Measurements from ENCODE around the gene NDUFA13. TPM values are rescaled to one million over a fixed set of nuclear protein-coding genes. Genes with fewer than 3 reads are reported as not detected.

NDUFA13 gene
- total RNA-seq, 1 donor from 2014 or later: 342 TPM

- DNase-seq (ENCODE audit: low spot score in 2 of 2, unreplicated experiment in 2 of 2): no peak
- no peaks in the 10 kb centered on the region for H3K4me1 Mint-ChIP-seq
- H3K36me3 Mint-ChIP-seq: peaks cover 22% of the 10 kb centered on the region
- no peak overlapping the region for H3K27ac Mint-ChIP-seq
- no peaks in the 10 kb centered on the region for H3K9me3 Mint-ChIP-seq
- TF ChIP-seq, protein P1, sequence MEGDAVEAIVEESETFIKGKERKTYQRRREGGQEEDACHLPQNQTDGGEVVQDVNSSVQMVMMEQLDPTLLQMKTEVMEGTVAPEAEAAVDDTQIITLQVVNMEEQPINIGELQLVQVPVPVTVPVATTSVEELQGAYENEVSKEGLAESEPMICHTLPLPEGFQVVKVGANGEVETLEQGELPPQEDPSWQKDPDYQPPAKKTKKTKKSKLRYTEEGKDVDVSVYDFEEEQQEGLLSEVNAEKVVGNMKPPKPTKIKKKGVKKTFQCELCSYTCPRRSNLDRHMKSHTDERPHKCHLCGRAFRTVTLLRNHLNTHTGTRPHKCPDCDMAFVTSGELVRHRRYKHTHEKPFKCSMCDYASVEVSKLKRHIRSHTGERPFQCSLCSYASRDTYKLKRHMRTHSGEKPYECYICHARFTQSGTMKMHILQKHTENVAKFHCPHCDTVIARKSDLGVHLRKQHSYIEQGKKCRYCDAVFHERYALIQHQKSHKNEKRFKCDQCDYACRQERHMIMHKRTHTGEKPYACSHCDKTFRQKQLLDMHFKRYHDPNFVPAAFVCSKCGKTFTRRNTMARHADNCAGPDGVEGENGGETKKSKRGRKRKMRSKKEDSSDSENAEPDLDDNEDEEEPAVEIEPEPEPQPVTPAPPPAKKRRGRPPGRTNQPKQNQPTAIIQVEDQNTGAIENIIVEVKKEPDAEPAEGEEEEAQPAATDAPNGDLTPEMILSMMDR (IDR thresholded peaks at IDR 0.05; ENCODE audit: unreplicated experiment): no peak
- H3K4me3 Mint-ChIP-seq: no peak overlapping the region
- no peaks in the 10 kb centered on the region for H3K27me3 Mint-ChIP-seq (ENCODE audit: low read depth)
These were observed 7.2 kb downstream of the NDUFA13 start for GRCh38 chr19:19523177-19523576.

- TF ChIP-seq, protein P1 (IDR thresholded peaks at IDR 0.05; ENCODE audit: unreplicated experiment): no peak
These were observed 8.0 kb downstream of the NDUFA13 start for GRCh38 chr19:19524053-19524452.

DNA sequence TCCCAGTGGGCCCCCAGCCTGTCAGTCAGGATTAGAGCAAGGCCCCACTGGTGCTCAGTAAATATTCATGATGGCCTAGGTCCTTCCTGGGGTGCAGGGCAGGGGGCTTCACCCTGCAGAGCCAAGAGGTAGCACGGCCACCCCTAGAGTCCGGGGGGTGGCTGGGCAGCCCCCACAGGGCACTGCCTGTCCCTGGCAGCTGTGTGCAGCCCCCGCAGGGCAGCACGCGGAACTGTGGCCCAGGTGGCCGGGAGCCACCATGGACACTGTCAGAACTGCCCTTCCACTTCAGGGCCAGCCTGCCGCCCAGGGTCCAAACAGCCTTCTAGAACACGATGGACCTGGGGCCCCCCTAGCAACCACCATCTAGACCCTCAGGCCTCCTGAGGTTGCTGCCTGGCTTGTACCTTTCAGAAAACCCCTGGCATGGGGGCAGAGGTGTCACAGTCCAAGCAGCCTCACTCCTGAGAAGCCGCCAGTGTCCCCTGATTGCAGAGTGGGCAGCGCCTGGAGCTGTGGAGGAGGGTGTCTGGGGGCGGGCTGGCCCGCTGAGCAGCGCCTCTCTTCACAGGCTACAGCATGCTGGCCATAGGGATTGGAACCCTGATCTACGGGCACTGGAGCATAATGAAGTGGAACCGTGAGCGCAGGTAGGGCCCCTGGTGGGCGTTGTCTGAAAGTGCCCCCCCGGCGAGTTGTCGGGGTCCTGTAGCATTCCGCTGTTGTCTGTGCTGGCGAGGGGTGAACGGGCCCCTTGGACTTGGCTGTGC lies 9.8 kb downstream of the NDUFA13 start:
- Mint-ChIP-seq H3K4me3 (no peak overlapping the region), H3K27ac (no peak overlapping the region), H3K27me3 (ENCODE audit: low read depth) (no peaks in the 10 kb centered on the region), H3K36me3 (peaks cover 9% of the 10 kb centered on the region), H3K4me1 (peaks cover 3% of the 10 kb centered on the region), H3K9me3 (no peaks in the 10 kb centered on the region)
- DNase-seq (ENCODE audit: low spot score in 2 of 2, unreplicated experiment in 2 of 2): no peak
- TF ChIP-seq, protein P1 (IDR thresholded peaks at IDR 0.05; ENCODE audit: unreplicated experiment): no peak

More at GRCh38 chr19:19524053-19524452, 8.0 kb downstream of the NDUFA13 start:
- no peaks in the 10 kb centered on the region for H3K4me1 Mint-ChIP-seq
- DNase-seq (ENCODE audit: low spot score in 2 of 2, unreplicated experiment in 2 of 2): no peak
- H3K9me3 Mint-ChIP-seq: no peaks in the 10 kb centered on the region
- no peak overlapping the region for H3K27ac Mint-ChIP-seq
- peaks cover 21% of the 10 kb centered on the region for H3K36me3 Mint-ChIP-seq
- H3K27me3 Mint-ChIP-seq (ENCODE audit: low read depth): no peaks in the 10 kb centered on the region
- H3K4me3 Mint-ChIP-seq: no peak overlapping the region

DNA sequence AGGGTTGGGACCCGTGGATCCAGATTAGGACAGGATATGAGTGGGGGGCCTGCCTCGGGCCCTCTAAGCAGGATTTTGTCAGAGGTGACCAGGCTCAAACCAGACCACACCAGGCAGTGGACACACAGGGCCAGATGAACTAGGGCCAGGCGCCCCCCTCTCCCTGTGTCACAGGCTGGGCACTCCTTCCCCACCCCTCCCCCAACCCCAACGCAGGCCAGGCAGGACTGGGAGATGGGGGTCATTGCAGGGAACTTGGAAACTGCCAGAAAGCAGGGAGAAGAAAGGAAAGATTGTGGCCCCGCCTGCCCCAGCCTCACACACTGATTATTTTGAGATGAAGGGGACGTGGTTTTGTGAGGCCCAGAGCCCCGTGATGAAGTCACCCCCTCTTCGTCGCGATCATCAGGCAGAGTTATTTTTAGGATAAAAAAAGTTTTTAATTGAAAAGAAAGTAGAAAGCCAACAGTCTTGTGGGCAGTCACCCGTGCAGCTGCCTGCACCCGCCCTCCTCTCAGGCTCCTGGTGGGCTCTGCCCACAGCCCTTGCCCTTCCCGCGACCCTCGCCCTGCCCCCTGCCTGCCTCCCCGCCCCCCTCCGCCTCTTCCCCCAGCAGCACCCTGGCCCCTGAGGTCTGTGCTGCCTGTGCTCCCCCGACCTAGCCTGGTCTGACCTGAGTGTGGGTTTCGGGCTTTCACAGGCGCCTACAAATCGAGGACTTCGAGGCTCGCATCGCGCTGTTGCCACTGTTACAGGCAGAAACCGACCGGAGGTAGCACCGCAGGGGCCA lies 10.8 kb downstream of the NDUFA13 start:
- H3K4me1 Mint-ChIP-seq: peaks cover 6% of the 10 kb centered on the region
- no peaks in the 10 kb centered on the region for H3K27me3 Mint-ChIP-seq (ENCODE audit: low read depth)
- DNase-seq (ENCODE audit: low spot score in 2 of 2, unreplicated experiment in 2 of 2): no peak
- TF ChIP-seq, protein P1 (IDR thresholded peaks at IDR 0.05; ENCODE audit: unreplicated experiment): no peak
- H3K4me3 Mint-ChIP-seq: no peak overlapping the region
- peaks cover 6% of the 10 kb centered on the region for H3K36me3 Mint-ChIP-seq
- no peak overlapping the region for H3K27ac Mint-ChIP-seq
- H3K9me3 Mint-ChIP-seq: no peaks in the 10 kb centered on the region

DNA sequence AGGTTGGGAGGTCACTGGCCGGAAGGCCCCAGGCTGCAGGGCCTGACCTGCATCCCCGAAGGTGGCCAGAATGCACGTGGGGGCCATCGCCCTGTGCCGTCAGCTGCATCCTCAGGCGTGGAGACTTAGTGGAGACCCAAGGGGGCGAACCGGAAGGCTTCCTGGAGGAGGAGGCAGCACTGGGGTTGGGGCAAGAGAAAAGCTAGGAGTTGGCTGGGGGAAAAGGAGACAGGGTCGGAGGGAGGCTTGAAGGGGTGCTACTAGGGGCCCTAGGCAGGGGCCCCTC lies 11.3 kb downstream of the NDUFA13 start:
- Mint-ChIP-seq H3K27ac (no peak overlapping the region), H3K4me3 (no peak overlapping the region), H3K36me3 (peaks cover 6% of the 10 kb centered on the region), H3K27me3 (ENCODE audit: low read depth) (no peaks in the 10 kb centered on the region), H3K4me1 (peaks cover 10% of the 10 kb centered on the region), H3K9me3 (no peaks in the 10 kb centered on the region)
- no peak for DNase-seq (ENCODE audit: low spot score in 2 of 2, unreplicated experiment in 2 of 2)
- TF ChIP-seq, protein P1 (IDR thresholded peaks at IDR 0.05; ENCODE audit: unreplicated experiment): no peak

Measured in mesothelial cell of epicardium (in vitro differentiated cells).